C4-2B (cell line): ENCODE results near the gene STAG3.
"Not testable (repeated sequence)": the region's sequence is repeated elsewhere in the genome, so short reads cannot be mapped to it uniquely, and the experiment has no call there.

Experiments used
- ZFX ChIP-seq: fragments of 450-650 bp; IDR thresholded peaks from 2 replicates; pipeline ENCODE4 v1.6.1; 2017
- TF ChIP-seq, protein P1 (sequence below): fragments of 450-650 bp; conservative IDR thresholded peaks from 2 replicates; pipeline ENCODE4 v1.5.1; 2017; ENCODE audit warnings: mild to moderate bottlenecking

DNA sequence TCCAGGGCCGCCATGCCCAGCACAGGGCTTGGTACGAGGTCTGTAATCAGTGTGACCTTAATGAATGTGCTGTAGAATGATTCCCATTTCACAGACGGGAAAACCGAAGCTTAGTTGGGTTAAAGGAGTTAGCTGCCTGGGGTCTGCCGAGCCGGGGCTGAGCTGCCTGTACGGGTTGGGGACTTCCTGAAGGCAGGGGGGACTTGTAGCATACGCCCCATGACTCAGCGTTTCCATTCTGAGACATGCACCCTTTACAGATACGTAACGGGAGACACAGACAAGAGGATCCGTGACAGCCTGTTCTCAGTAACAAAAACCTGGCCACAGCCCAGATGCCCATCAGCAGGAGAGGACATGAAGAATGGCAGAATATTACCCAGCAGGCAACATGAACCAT is 65.7 kb downstream of the STAG3 start:
- TF ChIP-seq, protein P1, sequence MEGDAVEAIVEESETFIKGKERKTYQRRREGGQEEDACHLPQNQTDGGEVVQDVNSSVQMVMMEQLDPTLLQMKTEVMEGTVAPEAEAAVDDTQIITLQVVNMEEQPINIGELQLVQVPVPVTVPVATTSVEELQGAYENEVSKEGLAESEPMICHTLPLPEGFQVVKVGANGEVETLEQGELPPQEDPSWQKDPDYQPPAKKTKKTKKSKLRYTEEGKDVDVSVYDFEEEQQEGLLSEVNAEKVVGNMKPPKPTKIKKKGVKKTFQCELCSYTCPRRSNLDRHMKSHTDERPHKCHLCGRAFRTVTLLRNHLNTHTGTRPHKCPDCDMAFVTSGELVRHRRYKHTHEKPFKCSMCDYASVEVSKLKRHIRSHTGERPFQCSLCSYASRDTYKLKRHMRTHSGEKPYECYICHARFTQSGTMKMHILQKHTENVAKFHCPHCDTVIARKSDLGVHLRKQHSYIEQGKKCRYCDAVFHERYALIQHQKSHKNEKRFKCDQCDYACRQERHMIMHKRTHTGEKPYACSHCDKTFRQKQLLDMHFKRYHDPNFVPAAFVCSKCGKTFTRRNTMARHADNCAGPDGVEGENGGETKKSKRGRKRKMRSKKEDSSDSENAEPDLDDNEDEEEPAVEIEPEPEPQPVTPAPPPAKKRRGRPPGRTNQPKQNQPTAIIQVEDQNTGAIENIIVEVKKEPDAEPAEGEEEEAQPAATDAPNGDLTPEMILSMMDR: not testable (repeated sequence)
- TF ChIP-seq ZFX: not testable (repeated sequence)
